ENCODE data around the gene KCTD8.
"Not testable (repeated sequence)": the region's sequence is repeated elsewhere in the genome, so short reads cannot be mapped to it uniquely, and the experiment has no call there.

Gene KCTD8

GRCh38 chr4:44320833-44321232 is 127.8 kb downstream of the KCTD8 start:
- no peak for DNase-seq

- DNase-seq = no peak
Measured at GRCh38 chr4:44319129-44319528, 129.5 kb downstream of the KCTD8 start.

- no peak for DNase-seq
Measured at GRCh38 chr4:44313702-44314101, 134.9 kb downstream of the KCTD8 start.

- DNase-seq = no peak
Measured at GRCh38 chr4:44287505-44287904, 161.1 kb downstream of the KCTD8 start.

GRCh38 chr4:44279469-44279868 is 169.1 kb downstream of the KCTD8 start:
- no peak for DNase-seq

- DNase-seq = no peak
Measured at GRCh38 chr4:44279066-44279465, 169.5 kb downstream of the KCTD8 start.

GRCh38 chr4:44257461-44257860 is 191.1 kb downstream of the KCTD8 start:
- DNase-seq = no peak

- no peak for DNase-seq
Measured at GRCh38 chr4:44256414-44256813, 192.2 kb downstream of the KCTD8 start.

GRCh38 chr4:44237643-44238042 is 211.0 kb downstream of the KCTD8 start:
- no peak for DNase-seq

- DNase-seq = no peak
Measured at GRCh38 chr4:44235897-44236296, 212.7 kb downstream of the KCTD8 start.

- DNase-seq = no peak
Measured at GRCh38 chr4:44232262-44232661, 216.3 kb downstream of the KCTD8 start.

GRCh38 chr4:44231006-44231405 is 217.6 kb downstream of the KCTD8 start:
- DNase-seq = no peak

GRCh38 chr4:44228326-44228725 is 220.3 kb downstream of the KCTD8 start:
- DNase-seq = no peak

GRCh38 chr4:44221407-44221806 is 227.2 kb downstream of the KCTD8 start:
- DNase-seq = no peak

GRCh38 chr4:44210750-44211149 is 237.9 kb downstream of the KCTD8 start:
- DNase-seq = no peak

- no peak for DNase-seq
Measured at GRCh38 chr4:44196796-44197195, 251.8 kb downstream of the KCTD8 start.

GRCh38 chr4:44194365-44194764 is 254.2 kb downstream of the KCTD8 start:
- no peak for DNase-seq

- no peak for DNase-seq
Measured at GRCh38 chr4:44186850-44187246, 261.8 kb downstream of the KCTD8 start.

- DNase-seq = no peak
Measured at GRCh38 chr4:44186096-44186849, 262.3 kb downstream of the KCTD8 start.

- DNase-seq = not testable (repeated sequence)
Measured at GRCh38 chr4:44181491-44182349, 266.9 kb downstream of the KCTD8 start.

GRCh38 chr4:44167766-44168165 is 280.8 kb downstream of the KCTD8 start:
- not testable (repeated sequence) for DNase-seq

- no peak for DNase-seq
Measured at GRCh38 chr4:44165938-44166337, 282.7 kb downstream of the KCTD8 start.

- DNase-seq = no peak
Measured at GRCh38 chr4:44162538-44163270, 285.9 kb downstream of the KCTD8 start.

Measured in CD4-positive, alpha-beta T cell treated with Interleukin-17A for 4 hours (primary cell).